GM19193 (cell line): ENCODE measurements around the gene SLC9A7.

Source experiments
- POLR2A ChIP-seq: IDR thresholded peaks from 4 replicates; pipeline ENCODE4 v1.6.1; 2011; ENCODE audit not compliant: insufficient read depth, insufficient read length; ENCODE audit errors: extremely low read depth

The SLC9A7 gene

GRCh38 chrX:46716796-46717195 is 42.1 kb downstream of the SLC9A7 start:
- no peak for TF ChIP-seq POLR2A

DNA sequence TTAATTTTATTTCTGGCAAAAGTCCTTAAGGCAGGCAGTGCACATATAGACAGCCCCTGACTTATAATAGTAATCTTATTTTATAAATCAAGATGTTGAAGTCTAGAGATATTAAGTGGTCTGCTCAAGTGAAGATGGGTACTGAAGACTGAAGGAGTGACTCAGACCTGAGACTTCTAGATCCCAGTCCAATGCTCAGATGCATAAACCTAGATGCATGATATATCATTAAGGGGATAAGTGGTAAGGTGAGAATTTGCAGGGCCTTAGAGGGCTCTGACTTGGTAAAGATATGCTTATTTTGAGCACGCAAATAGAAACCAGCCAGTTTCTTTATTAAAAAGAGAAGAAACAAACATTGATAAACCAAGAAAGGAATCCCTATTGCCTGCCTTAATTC is 42.9 kb downstream of the SLC9A7 start:
- TF ChIP-seq POLR2A = no peak

DNA sequence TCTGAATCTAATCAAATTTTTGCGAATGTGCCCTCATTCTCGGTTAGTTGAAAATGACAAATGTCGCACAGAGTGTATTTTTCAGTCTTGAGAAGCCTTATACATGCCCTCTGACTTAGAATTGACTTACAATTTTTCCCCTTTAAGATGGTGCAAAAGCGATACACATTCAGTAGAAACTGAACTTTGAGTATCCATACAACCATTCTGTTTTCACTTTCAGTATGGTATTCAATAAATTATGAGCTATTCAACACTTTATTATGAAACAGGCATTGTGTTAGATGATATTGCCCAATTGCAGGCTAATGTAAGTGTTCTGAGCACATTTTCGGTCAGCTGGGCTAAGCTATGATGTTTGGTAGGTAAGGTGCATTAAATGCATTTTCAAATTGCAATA is 43.4 kb downstream of the SLC9A7 start:
- no peak for TF ChIP-seq POLR2A

- TF ChIP-seq POLR2A = no peak
These were observed 45.0 kb downstream of the SLC9A7 start for GRCh38 chrX:46713672-46714490.

GRCh38 chrX:46712764-46713163 is 46.2 kb downstream of the SLC9A7 start:
- TF ChIP-seq POLR2A = no peak

GRCh38 chrX:46710927-46711623 is 47.8 kb downstream of the SLC9A7 start:
- TF ChIP-seq POLR2A = no peak

GRCh38 chrX:46710425-46710824 is 48.5 kb downstream of the SLC9A7 start:
- TF ChIP-seq POLR2A = no peak

DNA sequence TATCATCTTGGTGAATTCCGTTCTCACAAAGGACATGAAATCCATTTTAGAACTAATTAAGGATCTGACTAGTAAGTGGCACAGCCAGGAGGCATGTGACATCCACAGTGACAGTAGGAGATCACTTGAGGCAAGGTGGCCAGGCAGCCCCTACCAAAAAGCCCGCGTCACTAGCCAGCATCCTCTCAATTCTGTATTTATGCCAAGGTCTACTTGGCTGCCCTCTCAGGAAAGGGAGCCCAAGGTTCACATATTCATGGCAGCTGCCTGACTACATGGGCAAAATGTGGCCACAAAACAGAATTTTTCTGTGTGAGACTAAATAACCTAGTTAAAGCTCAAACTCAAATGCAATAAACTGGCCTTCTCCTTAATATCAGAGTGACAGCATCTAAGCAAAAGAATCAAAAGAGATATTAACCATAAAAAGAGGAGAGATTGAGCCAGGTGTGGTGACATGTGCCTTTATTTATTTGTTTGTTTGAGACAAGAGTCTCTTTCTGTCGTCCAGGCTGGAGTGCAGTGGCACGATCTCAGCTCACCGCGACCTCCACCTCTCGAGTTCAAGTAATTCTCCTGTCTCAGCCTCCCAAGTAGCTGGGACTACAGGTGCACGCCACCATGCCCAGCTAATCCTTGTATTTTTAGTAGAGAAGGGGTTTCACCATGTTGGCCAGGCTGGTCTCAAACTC is 51.5 kb downstream of the SLC9A7 start:
- no peak for TF ChIP-seq POLR2A

DNA sequence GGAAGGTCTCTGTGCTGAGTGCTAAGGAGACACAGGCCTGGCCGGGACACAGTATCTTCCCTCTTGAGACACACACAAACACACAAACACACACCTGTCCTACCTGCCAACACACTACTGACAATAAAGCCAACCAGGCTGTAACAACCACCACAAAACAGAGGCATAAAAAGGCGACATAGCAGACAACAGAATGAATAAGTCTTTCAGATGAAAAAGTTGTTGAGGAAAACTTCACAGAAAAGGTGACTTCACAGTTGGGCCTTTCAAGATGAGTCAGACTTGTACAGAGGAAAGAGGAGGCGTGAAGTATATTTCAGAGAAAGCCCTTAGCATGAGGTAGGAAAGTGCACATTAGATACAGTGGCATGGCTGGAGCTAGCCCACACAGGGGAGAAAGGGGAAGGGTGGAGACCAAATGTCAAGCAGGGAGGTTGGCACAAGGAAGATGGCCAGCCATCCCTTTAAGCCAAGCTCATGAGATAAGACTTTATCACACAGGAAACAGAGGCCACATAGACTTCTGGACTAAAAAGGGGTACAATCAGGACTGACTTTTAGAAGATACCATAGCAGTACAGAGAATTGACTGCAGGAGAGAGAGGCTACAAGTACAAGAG is 54.0 kb downstream of the SLC9A7 start:
- no peak for TF ChIP-seq POLR2A

DNA sequence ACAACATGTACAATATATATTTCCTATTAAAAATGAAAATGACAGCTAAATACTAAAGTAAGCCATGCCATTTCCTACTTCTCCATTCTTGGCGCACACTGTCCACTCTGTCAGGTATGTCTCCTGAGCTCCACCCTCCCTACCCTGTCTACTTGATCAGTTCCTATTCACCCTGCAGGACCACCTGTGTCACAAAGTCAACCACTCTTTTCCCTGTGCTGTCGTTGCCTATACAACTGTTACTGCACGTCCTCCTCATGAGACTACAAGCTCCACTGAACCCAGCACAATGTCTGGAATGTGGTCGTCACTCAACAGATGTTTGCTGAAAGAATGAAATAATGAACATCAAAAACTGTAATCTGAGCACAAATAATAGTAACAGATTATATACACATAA is 54.9 kb downstream of the SLC9A7 start:
- TF ChIP-seq POLR2A = no peak

DNA sequence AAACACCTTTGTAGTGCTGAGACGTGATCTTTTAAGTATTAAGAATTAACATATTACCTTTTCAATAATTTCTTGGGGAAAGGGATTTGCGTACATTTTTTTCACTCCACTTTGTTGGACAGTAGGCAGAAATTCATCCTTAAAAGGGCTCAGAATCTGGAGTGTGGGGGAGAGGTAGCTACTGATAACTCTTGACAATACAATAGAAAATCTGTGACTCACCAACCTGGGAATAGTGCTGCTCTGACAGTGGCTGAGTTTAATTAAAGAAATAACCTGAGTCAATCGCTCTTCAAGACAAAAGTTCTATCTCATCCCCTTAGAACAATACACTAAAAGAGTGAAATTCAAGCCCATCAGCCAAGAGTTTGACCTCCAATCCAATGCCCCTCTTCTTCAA is 60.2 kb downstream of the SLC9A7 start:
- no peak for TF ChIP-seq POLR2A

GRCh38 chrX:46695491-46695890 is 63.4 kb downstream of the SLC9A7 start:
- no peak for TF ChIP-seq POLR2A

DNA sequence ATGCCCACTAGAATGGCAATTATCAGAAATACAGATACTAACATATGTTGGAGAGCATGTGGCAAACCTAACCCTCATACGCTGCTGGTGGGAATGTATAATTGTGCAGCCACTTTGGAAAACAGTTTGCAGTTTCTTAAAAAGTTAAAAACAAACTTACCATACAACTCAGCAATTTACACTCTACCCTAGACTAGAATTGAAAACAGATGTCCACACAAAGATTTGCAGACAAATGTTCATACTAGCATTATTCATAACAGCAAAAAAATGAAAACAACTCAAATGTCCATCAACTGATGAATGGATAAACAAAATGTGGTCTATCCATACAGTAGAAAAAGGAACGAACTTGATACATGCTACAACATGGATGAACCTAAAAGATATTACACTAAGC is 64.4 kb downstream of the SLC9A7 start:
- no peak for TF ChIP-seq POLR2A

DNA sequence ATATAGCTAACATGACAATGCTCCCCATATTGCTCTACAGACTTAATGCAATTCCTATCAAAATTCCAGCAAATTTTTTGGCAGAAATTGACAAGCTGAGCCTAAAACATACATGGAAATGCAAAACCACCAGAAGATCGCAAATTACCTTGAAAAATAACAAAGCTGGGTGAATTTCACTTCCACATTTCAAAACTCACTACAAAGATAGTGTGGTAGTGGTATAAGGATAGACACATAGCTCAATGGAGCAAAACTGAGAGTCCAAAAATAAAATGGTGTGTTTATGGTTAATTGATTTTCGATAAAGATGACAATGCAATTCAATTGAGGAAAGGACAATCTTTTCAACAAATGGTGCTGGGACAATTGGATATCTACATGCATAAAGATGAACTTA is 65.8 kb downstream of the SLC9A7 start:
- no peak for TF ChIP-seq POLR2A

DNA sequence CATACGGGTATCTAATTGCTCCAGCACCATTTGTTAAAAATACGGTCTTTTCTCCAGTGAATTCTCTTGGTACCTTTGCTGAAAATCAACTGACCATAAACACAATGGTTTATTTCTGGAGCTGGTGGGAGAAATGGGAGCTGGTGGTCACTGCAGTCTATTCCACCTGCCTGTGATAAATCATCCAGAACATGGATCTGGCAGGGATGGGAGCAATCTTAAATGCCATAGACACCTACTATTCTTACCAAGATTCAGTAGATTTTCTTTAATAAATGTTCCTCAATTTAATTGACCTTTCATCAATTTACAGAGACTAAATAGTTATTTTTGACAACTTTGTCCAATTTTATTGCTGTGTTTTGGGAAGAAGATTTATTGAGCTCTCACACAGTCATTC is 68.1 kb downstream of the SLC9A7 start:
- TF ChIP-seq POLR2A = no peak
